GM18502 (cell line): ENCODE data around the gene AGFG2.
"Not testable (repeated sequence)": the region's sequence is repeated elsewhere in the genome, so short reads cannot be mapped to it uniquely, and the experiment has no call there.

Experiments used
- ATAC-seq: cut with Tn5 transposase; IDR thresholded peaks from one replicate; pipeline ENCODE4 v1.9.1; 2021; ENCODE audit warnings: mild to moderate bottlenecking; ENCODE audit not compliant: unreplicated experiment, poor library complexity

The AGFG2 gene

GRCh38 chr7:100519580-100519979 is 19.4 kb upstream of the AGFG2 start:
- no peak for ATAC-seq

- no peak for ATAC-seq
Observed at GRCh38 chr7:100520138-100520537, 18.9 kb upstream of the AGFG2 start.

DNA sequence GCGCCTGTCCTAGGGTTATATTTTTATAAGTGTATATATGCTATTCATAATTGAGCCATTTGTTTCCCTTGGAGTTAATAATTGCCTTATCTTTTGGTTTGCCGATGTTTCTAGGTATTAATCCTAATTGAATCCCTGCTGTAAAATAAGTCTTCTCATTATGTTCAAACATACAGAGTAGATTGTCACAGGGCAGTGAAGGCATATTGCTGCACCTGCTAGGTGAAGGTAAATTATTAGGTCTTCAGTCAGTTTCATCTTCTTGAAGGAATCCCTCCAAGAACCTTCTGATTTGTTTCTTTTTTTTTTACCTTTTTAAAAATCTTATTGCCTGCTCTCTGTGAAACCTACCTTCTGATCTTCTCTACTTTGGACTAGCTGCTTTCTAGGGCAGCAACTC is 17.9 kb upstream of the AGFG2 start:
- ATAC-seq, result no peak

DNA sequence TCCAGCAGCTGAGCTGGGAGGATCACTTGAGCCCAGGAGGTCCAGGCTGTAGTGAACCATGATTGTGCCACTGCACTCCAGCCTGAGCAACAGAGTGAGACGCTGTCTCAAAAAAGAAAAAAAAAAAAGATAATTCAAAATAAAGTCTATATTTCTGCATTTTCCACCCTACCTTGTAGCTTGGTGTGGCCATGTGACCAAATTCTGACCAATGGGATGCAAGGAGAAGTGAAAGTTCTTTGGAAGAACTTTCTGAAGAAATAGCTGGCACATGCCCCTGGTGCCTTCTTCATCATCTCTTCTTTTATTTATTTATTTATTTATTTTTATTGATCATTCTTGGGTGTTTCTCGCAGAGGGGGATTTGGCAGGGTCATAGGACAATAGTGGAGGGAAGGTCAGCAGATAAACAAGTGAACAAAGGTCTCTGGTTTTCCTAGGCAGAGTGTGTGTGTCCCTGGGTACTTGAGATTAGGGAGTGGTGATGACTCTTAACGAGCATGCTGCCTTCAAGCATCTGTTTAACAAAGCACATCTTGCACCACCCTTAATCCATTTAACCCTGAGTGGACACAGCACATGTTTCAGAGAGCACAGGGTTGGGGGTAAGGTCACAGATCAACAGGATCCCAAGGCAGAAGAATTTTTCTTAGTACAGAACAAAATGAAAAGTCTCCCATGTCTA is 17.0 kb upstream of the AGFG2 start:
- not testable (repeated sequence) for ATAC-seq

DNA sequence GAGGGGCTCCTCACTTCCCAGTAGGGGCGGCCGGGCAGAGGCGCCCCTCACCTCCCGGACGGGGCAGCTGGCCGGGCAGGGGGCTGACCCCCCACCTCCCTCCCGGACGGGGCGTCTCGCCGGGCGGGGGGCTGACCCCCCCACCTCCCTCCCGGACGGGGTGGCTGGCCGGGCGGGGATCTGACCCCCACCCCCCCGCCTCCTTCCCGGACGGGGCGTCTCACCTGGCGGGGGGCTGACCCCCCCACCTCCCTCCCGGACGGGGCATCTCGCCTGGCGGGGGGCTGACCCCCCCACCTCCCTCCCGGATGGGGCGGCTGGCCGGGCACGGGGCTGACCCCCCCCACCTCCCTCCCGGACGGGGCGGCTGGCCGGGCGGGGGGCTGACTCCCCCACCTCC is 15.8 kb upstream of the AGFG2 start:
- ATAC-seq, result not testable (repeated sequence)

DNA sequence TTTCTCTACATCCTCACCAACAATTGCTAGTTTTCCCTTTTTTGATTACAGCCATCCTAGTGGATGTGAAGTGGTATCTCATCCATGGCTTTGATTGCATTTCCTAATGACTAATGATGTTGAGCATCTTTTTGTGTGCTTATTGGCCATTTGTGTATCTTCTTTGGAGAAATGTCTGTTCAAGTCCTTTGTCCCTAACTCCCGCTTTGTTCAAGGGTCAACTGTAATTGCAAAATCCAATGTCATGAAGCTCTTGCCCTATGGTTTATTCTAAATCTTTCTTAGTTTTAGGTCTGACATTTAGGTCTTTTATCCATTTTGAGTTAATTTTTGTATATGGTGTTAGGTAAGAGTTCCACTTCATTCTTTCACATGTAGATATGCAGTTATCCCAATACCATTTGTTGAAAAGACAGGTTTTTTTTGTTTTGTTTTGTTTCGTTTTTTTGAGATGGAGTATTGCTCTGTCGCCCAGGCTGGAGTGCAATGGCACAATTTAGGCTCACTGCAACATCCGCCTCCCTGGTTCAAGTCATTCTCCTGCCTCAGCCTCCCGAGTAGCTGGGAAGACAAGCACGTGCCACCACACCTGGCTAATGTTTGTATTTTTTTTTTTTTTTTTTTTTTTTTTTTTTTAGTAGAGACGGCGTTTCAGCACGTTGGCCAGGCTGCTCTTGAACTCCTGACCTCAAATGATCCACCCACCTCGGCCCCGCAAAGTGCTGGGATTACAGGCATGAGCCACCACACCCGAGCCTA is 10.7 kb upstream of the AGFG2 start:
- not testable (repeated sequence) for ATAC-seq

DNA sequence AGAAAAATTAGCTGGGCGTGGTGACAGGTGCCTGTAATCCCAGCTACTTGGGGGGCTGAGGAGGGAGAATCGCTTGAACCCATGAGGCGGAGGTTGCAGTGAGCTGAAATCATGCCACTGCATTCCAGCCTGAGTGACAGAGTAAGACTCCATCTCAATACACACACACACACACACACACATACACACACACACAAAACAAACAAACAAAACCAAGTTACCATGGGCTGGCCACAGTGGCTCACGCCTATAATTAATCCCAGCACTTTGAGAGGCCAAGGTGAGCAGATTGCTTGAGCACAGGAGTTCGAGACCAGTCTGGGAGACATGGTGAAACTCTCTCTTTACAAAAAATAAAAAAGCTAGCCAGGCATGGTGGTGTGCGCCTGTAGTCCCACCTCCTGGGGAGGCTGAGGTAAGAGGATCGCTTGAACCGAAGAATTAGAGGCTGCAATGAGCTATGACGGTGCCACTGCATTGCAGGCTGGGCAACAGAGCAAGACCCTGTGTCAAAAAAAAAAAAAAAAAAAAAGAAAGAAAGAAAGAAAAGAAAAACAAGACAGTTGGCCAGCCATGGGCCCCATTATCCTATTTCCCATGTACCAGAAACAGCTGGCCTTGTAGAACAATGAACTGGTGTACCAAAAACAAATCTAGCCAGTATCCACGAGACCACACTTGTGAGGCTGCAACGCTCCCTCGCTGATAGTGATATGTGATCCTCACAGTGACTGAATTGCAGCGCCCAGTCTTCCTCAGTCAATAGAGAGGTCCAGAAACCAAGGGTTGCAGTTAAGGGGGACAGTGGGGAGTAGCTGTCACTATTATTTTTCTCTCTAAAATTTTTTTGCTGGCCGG is 6.6 kb upstream of the AGFG2 start:
- ATAC-seq, result no peak

DNA sequence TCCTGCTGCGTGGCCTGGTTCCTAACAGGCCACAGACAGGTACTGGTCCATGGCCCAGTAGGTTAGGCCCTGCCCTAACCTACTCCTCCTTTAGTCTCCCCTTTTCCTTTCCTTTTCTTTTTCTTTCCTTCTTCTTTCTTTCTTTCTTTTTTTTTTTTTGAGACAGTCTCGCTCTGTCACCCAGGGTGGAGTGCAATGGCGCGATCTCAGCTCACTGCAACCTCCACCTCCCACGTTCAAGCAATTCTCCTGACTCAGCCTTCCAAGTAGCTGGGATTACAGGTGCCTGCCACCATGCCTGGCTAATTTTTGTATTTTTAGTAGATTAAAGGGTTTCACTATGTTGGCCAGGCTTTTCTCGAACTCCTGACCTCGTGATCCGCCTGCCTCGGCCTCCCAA is 3.0 kb upstream of the AGFG2 start:
- not testable (repeated sequence) for ATAC-seq

DNA sequence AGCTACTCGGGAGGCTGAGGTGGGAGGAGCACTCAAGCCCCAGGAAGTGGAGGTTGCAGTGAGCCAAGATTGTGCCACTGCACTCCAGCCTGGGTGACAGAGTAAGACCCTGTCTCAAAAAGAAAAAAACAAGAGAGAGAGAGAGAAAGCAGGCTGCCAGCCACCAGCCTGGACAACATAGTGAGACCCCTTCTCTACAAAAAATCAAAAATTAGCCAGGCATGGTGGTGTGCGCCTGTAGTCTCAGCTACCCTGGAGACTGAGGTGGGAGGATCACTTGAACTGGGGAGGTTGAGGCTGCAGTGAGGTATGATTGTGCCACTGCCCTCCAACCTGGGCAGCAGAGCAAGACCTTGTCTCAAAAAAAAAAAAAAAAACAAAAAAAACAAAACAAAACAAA is 2.3 kb upstream of the AGFG2 start:
- not testable (repeated sequence) for ATAC-seq

DNA sequence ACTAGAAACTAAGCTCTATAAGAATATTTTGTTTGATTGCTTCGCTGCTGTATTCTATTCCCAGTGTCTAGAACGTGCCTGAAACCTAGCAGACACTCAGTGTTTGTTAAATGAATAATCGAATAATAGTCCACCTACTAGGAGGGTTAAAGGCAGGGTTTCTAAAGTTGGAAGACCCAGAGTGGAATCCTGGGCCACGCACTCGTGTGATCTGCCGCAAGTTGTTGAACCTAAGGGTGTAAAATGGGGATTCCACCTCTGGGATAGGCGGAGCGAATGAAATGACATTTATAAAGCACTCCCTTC is 702 bp upstream of the AGFG2 start:
- ATAC-seq, result no peak

- no peak for ATAC-seq
Observed at GRCh38 chr7:100539436-100540006, 518 bp downstream of the AGFG2 start.

- no peak for ATAC-seq
Observed at GRCh38 chr7:100540073-100540723, 1.2 kb downstream of the AGFG2 start.

DNA sequence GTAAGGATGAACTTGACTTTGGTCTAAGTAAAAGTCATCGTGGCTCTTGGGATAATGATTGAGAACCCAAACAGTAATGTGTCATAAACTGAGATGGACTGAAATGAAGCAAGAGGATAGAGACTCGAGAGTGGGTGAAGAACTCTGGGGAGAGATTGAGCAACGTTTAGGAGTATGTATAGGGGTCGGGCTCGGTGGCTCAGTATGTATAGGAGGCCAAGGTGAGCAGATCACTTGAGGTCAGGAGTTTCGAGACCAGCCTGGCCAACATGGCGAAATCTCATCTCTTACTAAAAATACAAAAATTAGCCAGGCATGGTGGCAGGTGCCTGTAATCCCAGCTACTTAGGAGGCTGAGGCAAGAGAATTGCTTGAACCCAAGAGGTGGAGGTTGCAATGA is 2.3 kb downstream of the AGFG2 start:
- not testable (repeated sequence) for ATAC-seq

DNA sequence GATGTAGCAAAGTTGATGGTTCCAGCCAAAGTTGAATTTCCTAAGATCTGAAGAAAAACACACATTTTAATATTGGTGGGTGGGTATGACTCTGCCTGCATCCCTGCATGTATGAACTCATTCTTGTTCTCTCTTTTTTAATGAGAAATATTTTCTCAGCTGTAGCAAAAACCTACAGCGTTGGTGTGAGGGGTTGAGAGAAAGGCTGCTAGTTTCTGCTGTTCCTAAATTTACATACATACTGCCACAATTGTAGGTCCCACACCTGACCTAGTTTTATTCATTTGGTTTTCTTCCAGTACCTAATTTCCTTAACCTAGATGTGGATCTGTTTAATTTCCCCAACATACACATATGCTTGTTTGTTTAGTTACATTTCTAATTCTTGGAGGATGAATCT is 4.6 kb downstream of the AGFG2 start:
- ATAC-seq, result no peak

GRCh38 chr7:100544386-100544785 is 5.4 kb downstream of the AGFG2 start:
- ATAC-seq, result no peak

- no peak for ATAC-seq
Observed at GRCh38 chr7:100544967-100545359, 6.0 kb downstream of the AGFG2 start.

DNA sequence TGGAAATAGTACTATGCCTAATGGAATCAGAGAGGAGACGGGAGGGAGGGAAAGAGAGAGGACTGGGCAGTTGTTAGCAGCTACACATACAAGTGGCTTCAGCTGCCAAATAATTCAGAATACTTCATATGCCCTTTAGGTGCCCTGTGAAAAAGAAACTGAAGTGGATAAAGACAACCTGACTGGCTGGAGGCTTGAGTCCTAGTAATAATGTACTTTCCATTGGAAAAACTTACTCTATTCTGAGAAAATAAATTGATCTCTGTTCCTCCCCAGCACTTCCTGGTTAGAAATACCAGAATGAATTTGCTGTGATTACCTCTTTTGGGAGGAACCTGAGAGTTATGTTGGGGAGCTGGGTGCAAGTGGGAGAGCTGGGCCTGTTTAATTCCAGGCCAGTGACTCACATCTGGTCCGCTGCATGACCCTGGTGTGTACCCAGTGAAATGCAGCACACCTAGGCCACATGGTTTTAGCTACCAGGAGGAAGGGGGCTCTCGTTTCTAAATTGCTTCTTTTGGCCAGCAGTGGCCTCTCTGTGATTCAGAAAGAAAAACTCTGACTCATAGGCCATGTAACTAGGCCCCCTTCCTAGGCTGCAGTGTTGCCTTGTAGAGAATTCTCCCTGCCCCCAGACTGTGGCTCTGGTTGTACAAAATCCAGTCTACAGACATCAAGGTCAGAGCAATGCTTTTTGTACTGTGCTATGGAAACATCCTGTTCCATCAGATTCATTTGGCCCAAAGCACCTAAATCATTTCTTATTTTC is 6.5 kb downstream of the AGFG2 start:
- ATAC-seq, result peak; percentile 54

GRCh38 chr7:100546129-100546925 is 7.3 kb downstream of the AGFG2 start:
- ATAC-seq, result no peak
